Panc1 (cell line): ENCODE data around the gene GPR18.

Experiments used
- CTCF ChIP-seq: fragments of 450-650 bp; IDR thresholded peaks from 2 replicates; pipeline ENCODE4 v1.5.1; 2017; ENCODE audit warnings: mild to moderate bottlenecking
- POLR2AphosphoS5 ChIP-seq: IDR thresholded peaks from 2 replicates; pipeline ENCODE4 v1.6.1; 2012; ENCODE audit warnings: mild to moderate bottlenecking, low read depth, low read length, moderate library complexity
- REST ChIP-seq, 2 experiments: IDR thresholded peaks; 2 replicates each; pipeline ENCODE4 v1.6.1; 2011 to 2012; ENCODE audit warnings: low read depth in 2 of 2, control low read depth in 1 of 2, low read length in 1 of 2, mild to moderate bottlenecking in 1 of 2, moderate library complexity in 1 of 2; ENCODE audit not compliant: insufficient read depth in 1 of 2
- SIN3A ChIP-seq: IDR thresholded peaks from 2 replicates; pipeline ENCODE4 v1.6.1; 2012; ENCODE audit warnings: low read depth, mild to moderate bottlenecking, low read length, moderate library complexity, borderline replicate concordance; ENCODE audit not compliant: insufficient read depth
- TCF7L2 ChIP-seq: IDR thresholded peaks from 2 replicates; pipeline ENCODE4 v1.6.1; 2011; ENCODE audit warnings: mild to moderate bottlenecking, low read depth, low read length, inconsistent platforms

GRCh38 chr13:99304541-99304940 lies 46.4 kb upstream of the GPR18 start:
- TF ChIP-seq CTCF = no peak
- no peak for TF ChIP-seq REST (IDR thresholded peaks at IDR 0.05; ENCODE audit: insufficient read depth in 1 of 2, low read depth in 2 of 2, low read length in 1 of 2)
- no peak for TF ChIP-seq POLR2AphosphoS5
- no peak for TF ChIP-seq SIN3A
- no peak for TF ChIP-seq TCF7L2
